HCT116 (cell line): ENCODE data around the gene CUEDC1. TPM values are rescaled to one million over a fixed set of nuclear protein-coding genes. Genes with fewer than 3 reads are reported as not detected.
A peak's percentile ranks its signal among the peaks of the same experiment; 100 is the strongest.

Source experiments
- ATAC-seq: fragments of 200-7000 bp; cut with Tn5 transposase; 2 replicates; pipeline ENCODE4 v1.9.1; 2020; ENCODE audit warnings: mild to moderate bottlenecking, moderate library complexity
- BruUV-seq: library from RNA; stranded (reverse); fragments of 400-500 nt; replicated peaks from 2 replicates; lab custom pipeline; 2021; lab: Mats Ljungman, UMichigan
- CTCF ChIA-PET: fragments of 300-600 bp; sonication (Branson Sonifier 250); formaldehyde crosslinking; loops from one replicate; lab custom pipeline; 2021; ENCODE audit warnings: antibody characterized with exemption; lab: Charles Lee
- POLR2A ChIA-PET: fragments of 300-600, 350-600 bp; sonication (Branson Sonifier 250); formaldehyde crosslinking; loops from one replicate; lab custom pipeline; 2021; ENCODE audit warnings: antibody characterized with exemption; lab: Charles Lee
- RAD21 ChIA-PET, 2 experiments: fragments of 300-600 bp; sonication (Branson Sonifier 250); formaldehyde crosslinking; loops; one replicate each; lab custom pipeline; 2023; ENCODE audit warnings: low total read pairs in 2 of 2; ENCODE audit not compliant: uncharacterized antibody in 2 of 2, unreplicated experiment in 2 of 2, low non-redundant PET in 1 of 2; lab: Charles Lee
- DNase-seq: peaks from one replicate; pipeline ENCODE4 v3.0.0-alpha.2; 2010; ENCODE audit warnings: low read depth, low spot score
- H2AFZ ChIP-seq: fragments of 200-600 bp; shearing (Covaris generic), sonication (generic); 2 replicates; pipeline ENCODE4 v1.6.1; 2017; ENCODE audit warnings: low read depth, mixed run types, mixed read lengths, antibody characterized with exemption, low read length; ENCODE audit not compliant: poor library complexity, severe bottlenecking
- H3K27ac ChIP-seq: 2 replicates; pipeline ENCODE4 v1.5.1; 2012; ENCODE audit warnings: low read depth, low read length
- H3K27me3 ChIP-seq: fragments of 200-600 bp; sonication (generic); 2 replicates; pipeline ENCODE4 v1.6.1; 2016; ENCODE audit warnings: mixed run types, low read length, mixed read lengths; ENCODE audit not compliant: insufficient read depth
- H3K36me3 ChIP-seq, 2 experiments: fragments of 200-500 bp in 1 of 2; fragments of 200-600 bp in 1 of 2; sonication (Bioruptor generic) in 1 of 2; sonication (generic) in 1 of 2; 2 replicates each; pipeline versions ENCODE4 v1.5.1 to v1.6.1; 2014 to 2016; ENCODE audit warnings: low read length in 2 of 2, inconsistent platforms in 1 of 2, mixed read lengths in 1 of 2, mixed run types in 1 of 2; ENCODE audit not compliant: insufficient read depth in 2 of 2, control insufficient read depth in 1 of 2
- H3K4me1 ChIP-seq, 2 experiments: fragments of 200-600 bp in 1 of 2; sonication (generic) in 1 of 2; 2 replicates each; pipeline versions ENCODE4 v1.5.1 to v1.6.1; 2012 to 2017; ENCODE audit warnings: low read length in 2 of 2, inconsistent platforms in 1 of 2, mild to moderate bottlenecking in 1 of 2, mixed read lengths in 1 of 2, mixed run types in 1 of 2, moderate library complexity in 1 of 2; ENCODE audit not compliant: insufficient read depth in 2 of 2, control insufficient read depth in 1 of 2
- H3K4me2 ChIP-seq: fragments of 200-600 bp; sonication (generic); 2 replicates; pipeline ENCODE4 v1.6.1; 2017; ENCODE audit warnings: mixed run types, low read length, mixed read lengths
- H3K4me3 ChIP-seq, 2 experiments: fragments of 200-600 bp in 1 of 2; sonication (generic) in 1 of 2; replicated peaks in 1 of 2; 2 replicates each; pipeline ENCODE4 v1.5.1; 2011 to 2016; ENCODE audit warnings: low read length in 2 of 2, control low read depth in 1 of 2, low read depth in 1 of 2, mild to moderate bottlenecking in 1 of 2, mixed read lengths in 1 of 2, mixed run types in 1 of 2
- H3K79me2 ChIP-seq: fragments of 200-600 bp; sonication (generic); 2 replicates; pipeline ENCODE4 v1.6.1; 2017; ENCODE audit warnings: mild to moderate bottlenecking, mixed run types, low read length, moderate library complexity, mixed read lengths; ENCODE audit not compliant: insufficient read depth
- H3K9ac ChIP-seq: fragments of 200-600 bp; sonication (generic); 2 replicates; pipeline ENCODE4 v1.6.1; 2016; ENCODE audit warnings: low read length, mixed read lengths
- H3K9me2 ChIP-seq: fragments of 200-600 bp; sonication (generic), shearing (Covaris generic); 2 replicates; pipeline ENCODE4 v1.6.1; 2017; ENCODE audit warnings: mixed run types, mild to moderate bottlenecking, moderate library complexity; ENCODE audit not compliant: insufficient read depth
- H3K9me3 ChIP-seq, 2 experiments: fragments of 200-500 bp in 1 of 2; fragments of 200-600 bp in 1 of 2; sonication (Bioruptor generic) in 1 of 2; sonication (generic) in 1 of 2; 2 replicates each; pipeline ENCODE4 v1.6.1; 2014 to 2017; ENCODE audit warnings: low read length in 2 of 2, mixed read lengths in 2 of 2, inconsistent platforms in 1 of 2, low read depth in 1 of 2, mild to moderate bottlenecking in 1 of 2, mixed run types in 1 of 2, moderate library complexity in 1 of 2; ENCODE audit not compliant: control insufficient read depth in 1 of 2, insufficient read depth in 1 of 2
- H4K20me1 ChIP-seq: fragments of 200-600 bp; sonication (generic), shearing (Covaris generic); 2 replicates; pipeline ENCODE4 v1.6.1; 2017; ENCODE audit warnings: mixed run types, mild to moderate bottlenecking, moderate library complexity; ENCODE audit not compliant: insufficient read depth
- EGR1 ChIP-seq: IDR thresholded peaks from 2 replicates; pipeline ENCODE4 v1.6.1; 2012; ENCODE audit warnings: low read depth
- MAX ChIP-seq: IDR thresholded peaks from 2 replicates; pipeline ENCODE4 v1.6.1; 2012
- intact Hi-C: fragments of 100-400 bp; cut with micrococcal nuclease; formaldehyde crosslinking; loops from 2 replicates; pipeline ENCODE4 v1.10.0; 2022
- total RNA-seq: library from RNA; stranded (reverse); gene quantifications from one replicate; pipeline ENCODE4 v1.2.1, GENCODE V29; 2021; ENCODE audit not compliant: unreplicated experiment
- TF ChIP-seq, protein P1 (sequence below): IDR thresholded peaks from 2 replicates; pipeline ENCODE4 v1.6.1; 2011; ENCODE audit warnings: mild to moderate bottlenecking, low read length, moderate library complexity; ENCODE audit not compliant: insufficient replicate concordance; ENCODE audit errors: extremely low read depth

The CUEDC1 gene
- total RNA-seq, 1 experiment from 2014 or later, result 60.2 TPM

DNA sequence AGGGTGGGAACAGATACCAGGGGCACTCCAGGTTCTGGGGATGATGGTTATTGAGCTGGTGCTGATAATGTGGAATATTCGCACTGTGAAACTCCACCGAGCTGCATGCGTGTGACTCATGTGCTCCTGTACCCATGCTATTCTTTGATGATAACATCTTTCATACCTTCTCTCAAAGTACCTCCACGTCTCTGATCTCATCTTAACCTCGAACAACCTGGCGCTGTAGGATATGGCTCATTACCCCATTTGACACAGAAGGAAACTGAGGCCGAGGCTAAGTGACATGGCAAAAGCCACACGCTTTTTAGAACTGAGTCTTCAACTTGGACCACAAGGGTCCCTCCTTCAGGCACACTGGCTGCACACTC lies 75.1 kb downstream of the CUEDC1 start (continued):
- TF ChIP-seq, protein P1, sequence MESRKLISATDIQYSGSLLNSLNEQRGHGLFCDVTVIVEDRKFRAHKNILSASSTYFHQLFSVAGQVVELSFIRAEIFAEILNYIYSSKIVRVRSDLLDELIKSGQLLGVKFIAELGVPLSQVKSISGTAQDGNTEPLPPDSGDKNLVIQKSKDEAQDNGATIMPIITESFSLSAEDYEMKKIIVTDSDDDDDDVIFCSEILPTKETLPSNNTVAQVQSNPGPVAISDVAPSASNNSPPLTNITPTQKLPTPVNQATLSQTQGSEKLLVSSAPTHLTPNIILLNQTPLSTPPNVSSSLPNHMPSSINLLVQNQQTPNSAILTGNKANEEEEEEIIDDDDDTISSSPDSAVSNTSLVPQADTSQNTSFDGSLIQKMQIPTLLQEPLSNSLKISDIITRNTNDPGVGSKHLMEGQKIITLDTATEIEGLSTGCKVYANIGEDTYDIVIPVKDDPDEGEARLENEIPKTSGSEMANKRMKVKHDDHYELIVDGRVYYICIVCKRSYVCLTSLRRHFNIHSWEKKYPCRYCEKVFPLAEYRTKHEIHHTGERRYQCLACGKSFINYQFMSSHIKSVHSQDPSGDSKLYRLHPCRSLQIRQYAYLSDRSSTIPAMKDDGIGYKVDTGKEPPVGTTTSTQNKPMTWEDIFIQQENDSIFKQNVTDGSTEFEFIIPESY, result no peak
- TF ChIP-seq, all 23 proteins: peak for 7

GRCh38 chr17:57879437-57880085 lies 75.7 kb downstream of the CUEDC1 start:
- BruUV-seq, result no TSS peak
- Histone ChIP-seq H3K9me2 (no peaks in the 10 kb centered on the region), H3K4me2 (peak overlapping the region; percentile 67), H3K9ac (peak overlapping the region; percentile 59), H3K36me3 (peaks cover 0 to 24% of the 10 kb centered on the region in 2 experiments; a peak in 2 of 4 replicates), H3K9me3 (no peaks in the 10 kb centered on the region; a peak in 1 of 4 replicates), H3K4me1 (peaks cover 71 to 92% of the 10 kb centered on the region in 2 experiments), H4K20me1 (no peaks in the 10 kb centered on the region), H3K27ac (peak overlapping the region; percentile 75), H3K79me2 (peaks cover 4% of the 10 kb centered on the region; the same call in 1 of the 2 replicates), H2AFZ (no peak overlapping the region), H3K4me3 (peak overlapping the region in 1 of 2 experiments; percentile 26; a peak in 2 of 4 replicates), H3K27me3 (no peaks in the 10 kb centered on the region)
- POLR2A ChIA-PET, result interaction anchor here (1.0 to 2.6 kb wide), 5 partner anchors 9 to 19 kb away, joined by 3 to 9 read pairs (median 5); no protein-coding TSS in a partner anchor
- RAD21 ChIA-PET, result interaction anchor here (0.9 to 2.3 kb wide), 5 partner anchors 11 to 121 kb away, joined by 3 to 8 read pairs (median 4); no protein-coding TSS in a partner anchor
- no peak for TF ChIP-seq EGR1
- peak; percentile 29 for TF ChIP-seq MAX
- DNase-seq, result no peak
- ATAC-seq, result peak; percentile 58
- intact Hi-C loops, result loop anchor here (5.0 kb wide), 1 partner anchor 108 kb away; the partner anchor contains the start of gene VEZF1
- CTCF ChIA-PET, result interaction anchor here (0.7 to 2.4 kb wide), 7 partner anchors 10 to 120 kb away, joined by 3 to 11 read pairs (median 4); no protein-coding TSS in a partner anchor
